A673 (cell line): ENCODE results near the gene CSHL1. TPM values are rescaled to one million over a fixed set of nuclear protein-coding genes. Genes with fewer than 3 reads are reported as not detected.

Experiments used
- Bru-seq: library from RNA; stranded (reverse); fragments of 400-500 nt; gene quantifications from one replicate; lab custom pipeline; 2021; lab: Mats Ljungman, UMichigan
- BruChase-seq, 2 experiments: library from RNA; stranded (reverse); fragments of 400-500 nt; gene quantifications; one replicate each; lab custom pipeline; 2021; lab: Mats Ljungman, UMichigan
- BruUV-seq: library from RNA; stranded (reverse); fragments of 400-500 nt; replicated peaks from 2 replicates; lab custom pipeline; 2021; lab: Mats Ljungman, UMichigan
- CTCF ChIA-PET: fragments of 300-600 bp; sonication (Branson Sonifier 250); formaldehyde crosslinking; loops from one replicate; lab custom pipeline; 2022; ENCODE audit warnings: antibody characterized with exemption; lab: Charles Lee
- POLR2A ChIA-PET: fragments of 300-600 bp; sonication (Branson Sonifier 250); formaldehyde crosslinking; loops from one replicate; lab custom pipeline; 2022; ENCODE audit warnings: antibody characterized with exemption; ENCODE audit not compliant: low non-redundant PET; lab: Charles Lee
- DNase-seq: peaks from one replicate; pipeline ENCODE4 v3.0.0-alpha.2; 2015; ENCODE audit warnings: low spot score
- H3K27ac ChIP-seq: fragments of 200-600 bp; sonication (generic); 2 replicates; pipeline ENCODE4 v1.5.1; 2016; ENCODE audit warnings: mixed run types, low read depth, mild to moderate bottlenecking, mixed read lengths, antibody characterized with exemption, low read length; ENCODE audit not compliant: poor library complexity, severe bottlenecking
- H3K27me3 ChIP-seq: fragments of 200-600 bp; sonication (generic); replicated peaks from 2 replicates; pipeline ENCODE4 v1.6.1; 2017; ENCODE audit warnings: mixed run types, low read depth, mild to moderate bottlenecking, mixed read lengths, antibody characterized with exemption, low read length; ENCODE audit not compliant: insufficient read depth, poor library complexity
- H3K36me3 ChIP-seq: fragments of 200-600 bp; sonication (generic); 2 replicates; pipeline ENCODE4 v1.6.1; 2016; ENCODE audit warnings: mixed run types, mild to moderate bottlenecking, mixed read lengths, antibody characterized with exemption, low read length; ENCODE audit not compliant: insufficient read depth, poor library complexity, severe bottlenecking
- H3K4me1 ChIP-seq: fragments of 200-600 bp; sonication (generic); 2 replicates; pipeline ENCODE4 v1.6.1; 2017; ENCODE audit warnings: mixed run types, mild to moderate bottlenecking, mixed read lengths, antibody characterized with exemption, low read length; ENCODE audit not compliant: insufficient read depth, poor library complexity, severe bottlenecking
- H3K4me3 ChIP-seq: fragments of 200-600 bp; sonication (generic); 2 replicates; pipeline ENCODE4 v1.5.1; 2016; ENCODE audit warnings: low read depth, mixed run types, mild to moderate bottlenecking, mixed read lengths, low read length; ENCODE audit not compliant: poor library complexity, severe bottlenecking
- H3K9me3 ChIP-seq: fragments of 200-600 bp; sonication (generic); 2 replicates; pipeline ENCODE4 v1.6.1; 2016; ENCODE audit warnings: mixed run types, low read depth, mild to moderate bottlenecking, mixed read lengths, antibody characterized with exemption, low read length; ENCODE audit not compliant: poor library complexity, severe bottlenecking
- CTCF ChIP-seq: fragments of 300-800, 200-600 bp; sonication (generic); conservative IDR thresholded peaks from 2 replicates; pipeline ENCODE4 v1.5.1; 2017; ENCODE audit warnings: low read depth, mild to moderate bottlenecking, antibody characterized with exemption, low read length, moderate library complexity, mixed read lengths
- EZH2 ChIP-seq: fragments of 200-600 bp; sonication (generic); IDR thresholded peaks from 2 replicates; pipeline ENCODE4 v1.6.1; 2017; ENCODE audit warnings: borderline replicate concordance, low read depth, mild to moderate bottlenecking, mixed read lengths, antibody characterized with exemption, low read length; ENCODE audit not compliant: poor library complexity, severe bottlenecking
- intact Hi-C: fragments of 100-400 bp; cut with micrococcal nuclease; formaldehyde crosslinking; loops from one replicate; pipeline ENCODE4 v1.10.0; 2022; ENCODE audit not compliant: unreplicated experiment
- long read RNA-seq: library from polyadenylated mRNA; stranded (forward); transcript quantifications from one replicate; pipeline ENCODE4 v2.0.0, GENCODE V29; 2022
- total RNA-seq: library from RNA; stranded (reverse); gene quantifications from 2 replicates; pipeline ENCODE4 v1.2.3, GENCODE V29; 2021

The CSHL1 gene
- not detected in 2 replicates for total RNA-seq
- Bru-seq, nascent RNA: not detected
- BruChase-seq, experiment 1, labeled RNA remaining after a 2-hour chase: not detected
- not detected for BruChase-seq, experiment 2, labeled RNA remaining after a 6-hour chase
- long read RNA-seq: 0 reads

GRCh38 chr17:63911041-63911635 lies at the start of gene CSHL1:
CSHL1 (minus strand) TSS chr17:63911258; CDS start chr17:63911196, 62 bp downstream.
- no peaks in the 10 kb centered on the region for H3K4me1 ChIP-seq
- no peaks in the 10 kb centered on the region for H3K9me3 ChIP-seq
- H3K4me3 ChIP-seq: no peak within 1 kb of the TSS
- ChIA-PET CTCF (interaction anchor here (0.6 to 2.0 kb wide), 3 partner anchors 115 to 507 kb away, joined by 3 to 9 read pairs (median 6); no protein-coding TSS in a partner anchor), POLR2A (no interaction called here)
- H3K36me3 ChIP-seq: no peaks in the 10 kb centered on the region
- no TSS peak for BruUV-seq
- no peak within 1 kb of the TSS for H3K27ac ChIP-seq
- intact Hi-C loops: loop anchor here (10.0 kb wide), 1 partner anchor 374 kb away; no protein-coding TSS in a partner anchor
- TF ChIP-seq CTCF (no peak), EZH2 (no peak)
- no peak for DNase-seq
- H3K27me3 ChIP-seq: no peaks in the 10 kb centered on the region

GRCh38 chr17:63960430-63960829 lies 49.4 kb upstream of the CSHL1 start:
- ChIA-PET POLR2A (no interaction called here), CTCF (no interaction called here)
- intact Hi-C loops: no loop called here
- no peaks in the 10 kb centered on the region for H3K36me3 ChIP-seq
- BruUV-seq: no TSS peak
- no peak for DNase-seq
- H3K4me3 ChIP-seq: no peak overlapping the region
- H3K27ac ChIP-seq: no peak overlapping the region
- H3K27me3 ChIP-seq: no peaks in the 10 kb centered on the region
- no peaks in the 10 kb centered on the region for H3K9me3 ChIP-seq
- no peaks in the 10 kb centered on the region for H3K4me1 ChIP-seq
- TF ChIP-seq EZH2: no peak
- no peak for TF ChIP-seq CTCF

- intact Hi-C loops: no loop called here
- no peaks in the 10 kb centered on the region for H3K4me1 ChIP-seq
- POLR2A ChIA-PET: no interaction called here
Measured at GRCh38 chr17:63960006-63960405, 48.9 kb upstream of the CSHL1 start.

More at GRCh38 chr17:63960006-63960405, 48.9 kb upstream of the CSHL1 start:
- no peak for DNase-seq
- Histone ChIP-seq H3K27ac (no peak overlapping the region), H3K27me3 (no peaks in the 10 kb centered on the region), H3K4me3 (no peak overlapping the region), H3K9me3 (no peaks in the 10 kb centered on the region), H3K36me3 (no peaks in the 10 kb centered on the region)
- CTCF ChIA-PET: no interaction called here
- no TSS peak for BruUV-seq
- TF ChIP-seq EZH2 (no peak), CTCF (no peak)
